Measurements from ENCODE around the gene IP6K3.

IP6K3 gene

DNA sequence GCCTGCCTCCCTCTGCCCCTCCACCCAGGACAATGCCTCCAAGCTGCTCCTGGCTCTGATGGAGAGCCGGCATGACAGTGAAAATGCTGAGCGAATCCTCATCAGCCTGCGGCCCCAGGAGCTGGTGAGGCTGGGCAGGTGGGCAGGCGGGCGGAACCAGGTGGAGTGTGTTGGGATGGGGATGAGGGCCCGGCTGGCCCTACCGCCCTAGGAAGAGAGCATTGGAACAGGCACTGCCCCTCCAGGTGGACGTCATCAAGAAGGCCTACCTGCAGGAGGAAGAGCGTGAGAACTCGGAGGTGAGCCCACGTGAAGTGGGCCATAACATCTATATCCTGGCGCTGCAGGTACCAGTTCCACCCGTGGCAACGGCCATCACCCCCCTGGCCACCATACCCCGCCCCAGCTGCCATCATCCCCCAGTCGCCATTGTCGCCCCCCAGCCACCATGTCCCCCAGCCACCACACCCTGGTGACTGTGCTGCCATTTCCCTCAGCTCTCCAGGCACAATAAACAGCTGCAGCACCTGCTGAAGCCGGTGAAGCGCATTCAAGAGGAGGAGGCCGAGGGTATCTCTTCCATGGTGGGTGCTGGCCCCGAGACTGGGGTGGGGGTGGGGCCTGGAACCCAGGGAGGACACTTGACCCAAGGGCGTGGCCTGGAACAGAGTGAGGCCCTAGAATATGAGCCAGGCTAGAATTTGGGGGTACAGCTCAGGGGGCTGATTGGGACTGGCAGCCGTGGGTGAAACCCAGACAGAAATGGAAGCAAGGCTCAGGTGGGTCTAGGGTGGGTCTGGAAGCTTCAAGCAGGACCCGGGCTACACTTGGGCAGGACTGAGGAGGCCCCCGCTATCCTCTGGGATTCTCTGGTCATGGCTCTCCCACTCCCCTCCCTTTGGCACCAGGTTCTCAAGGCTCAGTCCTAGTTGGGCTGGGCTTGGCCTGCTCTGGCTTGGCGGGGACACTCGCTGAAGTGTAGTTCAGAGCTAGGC lies 59.4 kb downstream of the IP6K3 start:
- DNase-seq, result no peak

DNA sequence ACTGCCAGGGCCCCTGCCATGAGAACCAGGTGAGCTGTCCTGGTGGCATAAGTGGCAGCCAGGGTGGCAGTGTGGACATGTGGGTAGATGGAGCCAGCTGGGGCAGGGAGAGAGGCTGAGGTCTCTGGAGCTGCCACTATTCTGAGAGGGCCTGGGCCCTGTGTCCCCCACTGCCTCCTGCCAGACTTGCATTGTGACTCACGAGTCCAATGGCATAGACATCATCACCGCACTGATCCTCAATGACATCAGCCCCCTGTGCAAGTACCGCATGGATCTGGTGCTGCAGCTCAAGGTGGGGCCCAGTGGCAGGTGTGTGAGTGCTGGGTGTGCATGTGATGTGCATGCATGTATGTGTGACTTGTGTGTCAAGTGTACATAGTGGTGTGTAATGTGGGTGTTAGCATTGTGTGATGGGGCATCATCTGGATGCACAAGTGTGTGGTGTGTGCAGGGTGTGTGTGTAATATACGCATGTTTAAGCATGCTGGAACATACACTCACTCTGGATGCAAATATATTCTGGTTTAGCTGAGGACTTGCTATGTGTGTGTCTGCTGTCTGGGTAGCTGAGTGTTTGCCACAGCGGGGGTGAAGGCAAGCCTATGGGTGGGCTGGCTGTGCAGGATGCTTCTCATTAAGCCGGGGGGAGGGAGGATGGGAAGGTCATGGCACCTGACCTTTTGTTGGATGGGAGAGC lies 60.3 kb downstream of the IP6K3 start:
- no peak for DNase-seq

DNA sequence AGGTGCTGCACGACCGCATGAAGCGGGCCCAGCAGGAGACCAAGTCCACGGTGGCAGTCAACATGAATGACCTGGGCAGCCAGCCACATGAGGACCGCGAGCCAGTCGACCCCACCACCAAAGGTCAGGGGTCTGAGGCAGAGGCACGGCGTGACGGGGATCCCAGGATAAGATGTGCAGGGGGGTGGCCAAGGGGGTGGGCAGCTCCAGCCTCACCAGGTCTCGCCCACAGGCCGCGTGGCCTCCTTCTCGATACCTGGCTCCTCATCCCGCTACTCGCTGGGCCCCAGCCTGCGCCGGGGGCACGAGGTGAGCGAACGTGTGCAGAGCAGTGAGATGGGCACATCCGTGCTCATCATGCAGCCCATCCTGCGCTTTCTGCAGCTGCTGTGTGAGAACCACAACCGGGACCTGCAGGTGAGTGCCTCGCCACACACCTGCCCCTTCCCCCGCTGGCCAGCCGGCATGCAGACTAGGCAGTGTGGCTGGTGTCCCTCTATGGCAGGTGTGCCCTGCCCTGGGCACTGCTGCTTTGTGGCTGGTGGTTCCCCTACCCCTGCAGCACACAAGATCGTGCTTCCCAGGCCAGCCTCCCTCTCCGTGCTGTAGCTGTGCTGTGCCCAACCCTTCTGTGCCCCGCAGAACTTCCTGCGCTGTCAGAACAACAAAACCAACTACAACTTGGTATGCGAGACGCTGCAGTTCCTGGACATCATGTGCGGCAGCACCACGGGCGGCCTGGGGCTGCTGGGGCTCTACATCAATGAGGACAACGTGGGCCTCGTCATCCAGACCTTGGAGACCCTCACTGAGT lies 61.1 kb downstream of the IP6K3 start:
- DNase-seq, result no peak

DNA sequence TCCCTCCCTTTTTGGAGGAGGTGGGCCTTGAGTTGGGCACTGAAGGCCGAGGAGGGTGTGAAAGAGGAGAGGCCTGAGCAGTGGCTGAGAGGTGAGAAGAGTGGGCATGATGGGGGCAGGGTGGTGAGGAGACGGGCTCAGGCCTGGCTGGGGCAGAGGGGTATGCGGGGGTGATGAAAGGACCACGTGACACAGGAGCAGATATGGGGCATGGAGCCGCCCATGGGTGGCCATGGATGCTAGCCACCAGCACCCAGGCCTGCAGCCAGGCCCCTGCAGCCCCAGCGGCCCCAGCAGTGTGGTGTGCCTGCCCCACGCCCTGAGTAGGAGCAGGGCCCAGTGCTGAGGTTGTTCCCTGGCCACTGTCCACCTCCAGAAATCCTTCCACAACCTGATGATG lies 61.7 kb downstream of the IP6K3 start:
- DNase-seq, result no peak

DNA sequence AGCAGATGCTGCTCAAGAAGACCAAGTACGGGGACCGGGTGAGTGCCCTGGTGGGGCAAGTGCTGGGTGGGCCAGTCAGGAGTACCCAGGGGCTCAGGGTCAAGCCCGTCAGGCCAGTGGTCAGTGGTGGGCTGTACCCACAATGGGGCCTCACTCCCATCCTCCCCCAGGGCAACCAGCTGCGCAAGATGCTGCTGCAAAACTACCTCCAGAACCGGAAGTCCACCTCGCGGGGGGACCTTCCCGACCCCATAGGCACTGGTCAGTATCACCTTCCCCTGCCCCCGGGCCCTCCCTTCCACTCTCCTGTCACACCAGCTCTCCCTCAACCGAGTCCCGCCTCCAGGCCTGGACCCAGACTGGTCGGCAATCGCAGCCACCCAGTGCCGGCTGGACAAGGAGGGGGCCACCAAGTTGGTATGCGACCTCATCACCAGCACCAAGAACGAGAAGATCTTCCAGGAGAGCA lies 62.2 kb downstream of the IP6K3 start:
- DNase-seq, result no peak

DNA sequence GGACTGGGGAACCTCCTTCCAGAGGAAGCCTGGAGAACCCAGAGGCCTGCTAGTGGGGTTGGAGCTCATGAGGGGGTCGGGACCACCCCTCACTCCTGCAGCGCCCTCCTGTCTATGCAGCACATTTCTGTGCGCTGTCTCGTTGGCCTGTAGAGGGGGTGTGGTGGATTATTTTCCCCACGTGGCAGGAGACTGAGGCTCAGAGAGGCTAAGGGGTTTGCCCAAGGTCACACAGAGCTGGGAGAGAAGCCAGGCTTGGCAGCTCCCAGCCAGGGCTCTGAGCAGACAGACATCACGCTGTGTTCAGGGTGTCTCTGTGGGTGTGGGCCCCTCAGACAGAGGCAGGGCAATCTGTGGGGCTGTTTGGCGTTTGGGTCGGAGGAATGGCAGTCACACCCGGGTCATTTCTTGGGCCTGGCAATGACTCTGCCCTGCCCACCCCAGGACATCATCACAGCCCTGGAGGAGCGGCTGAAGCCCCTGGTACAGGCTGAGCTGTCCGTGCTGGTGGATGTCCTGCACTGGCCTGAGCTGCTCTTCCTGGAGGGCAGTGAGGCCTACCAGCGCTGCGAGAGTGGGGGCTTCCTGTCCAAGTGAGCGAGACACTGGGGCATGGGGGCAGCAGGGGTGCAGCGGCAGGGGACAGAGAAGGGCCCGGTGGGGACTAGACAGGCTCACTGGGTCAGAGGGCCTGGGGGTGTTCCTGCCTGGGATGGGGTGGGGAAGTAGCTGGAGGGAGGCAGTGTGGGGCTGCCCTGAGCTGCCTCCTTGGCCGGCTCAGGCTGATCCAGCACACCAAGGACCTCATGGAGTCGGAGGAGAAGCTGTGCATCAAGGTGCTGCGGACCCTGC lies 62.9 kb downstream of the IP6K3 start:
- no peak for DNase-seq

DNA sequence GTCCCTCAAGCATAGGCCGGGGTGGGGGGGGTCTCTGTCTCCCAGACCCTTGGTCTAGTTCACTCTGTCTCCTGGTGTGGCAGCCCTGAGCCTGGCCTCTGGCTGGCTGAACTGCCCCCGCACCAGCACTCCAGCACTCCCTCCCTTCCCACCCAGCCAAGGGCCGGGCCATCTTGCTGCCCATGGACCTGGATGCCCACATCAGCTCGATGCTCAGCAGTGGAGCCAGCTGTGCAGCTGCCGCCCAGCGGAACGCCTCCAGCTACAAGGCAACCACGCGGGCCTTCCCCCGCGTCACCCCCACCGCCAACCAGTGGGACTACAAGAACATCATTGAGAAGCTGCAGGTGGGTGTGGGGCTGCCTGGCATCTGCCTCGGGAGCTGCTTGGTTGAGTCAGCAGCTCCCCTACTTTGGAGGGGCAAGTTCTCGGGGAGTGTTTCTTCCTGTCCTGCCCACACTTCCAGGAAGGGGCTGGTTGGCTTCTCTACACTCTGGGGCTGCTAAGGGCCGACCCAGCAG lies 63.6 kb downstream of the IP6K3 start:
- peak; percentile 21 for DNase-seq

DNA sequence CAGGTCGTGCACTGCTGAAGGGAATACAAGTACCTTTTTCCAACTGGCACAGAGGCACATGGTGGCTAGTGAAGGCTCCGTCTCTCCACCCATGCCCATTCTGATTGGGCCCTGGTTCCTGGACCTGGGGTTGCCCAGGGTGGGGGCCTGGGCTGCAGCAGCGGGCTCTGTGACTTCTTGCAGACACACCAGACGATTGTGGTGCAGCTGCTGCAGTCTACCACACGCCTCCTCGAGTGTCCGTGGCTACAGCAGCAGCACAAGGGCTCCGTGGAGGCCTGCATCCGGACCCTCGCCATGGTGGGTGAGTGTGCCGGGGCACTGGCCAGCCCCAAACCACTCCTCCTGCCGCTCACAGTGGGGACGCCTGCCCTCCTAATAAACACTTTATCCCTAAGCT lies 64.4 kb downstream of the IP6K3 start:
- DNase-seq, result no peak

DNA sequence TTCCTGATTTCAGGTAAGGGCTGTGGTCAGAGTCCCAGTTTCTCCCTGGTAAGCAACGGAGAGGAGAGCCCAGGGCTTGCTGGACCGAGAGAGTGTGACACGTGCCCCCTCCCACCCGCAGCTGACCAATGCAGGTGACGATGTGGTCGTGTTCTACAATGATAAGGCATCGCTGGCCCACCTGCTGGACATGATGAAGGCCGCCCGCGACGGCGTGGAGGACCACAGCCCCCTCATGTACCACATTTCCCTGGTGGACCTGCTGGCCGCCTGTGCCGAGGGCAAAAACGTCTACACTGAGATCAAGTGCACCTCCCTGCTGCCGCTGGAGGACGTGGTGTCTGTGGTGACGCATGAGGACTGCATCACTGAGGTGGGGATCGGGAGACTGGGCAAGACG lies 66.9 kb downstream of the IP6K3 start:
- no peak for DNase-seq

DNA sequence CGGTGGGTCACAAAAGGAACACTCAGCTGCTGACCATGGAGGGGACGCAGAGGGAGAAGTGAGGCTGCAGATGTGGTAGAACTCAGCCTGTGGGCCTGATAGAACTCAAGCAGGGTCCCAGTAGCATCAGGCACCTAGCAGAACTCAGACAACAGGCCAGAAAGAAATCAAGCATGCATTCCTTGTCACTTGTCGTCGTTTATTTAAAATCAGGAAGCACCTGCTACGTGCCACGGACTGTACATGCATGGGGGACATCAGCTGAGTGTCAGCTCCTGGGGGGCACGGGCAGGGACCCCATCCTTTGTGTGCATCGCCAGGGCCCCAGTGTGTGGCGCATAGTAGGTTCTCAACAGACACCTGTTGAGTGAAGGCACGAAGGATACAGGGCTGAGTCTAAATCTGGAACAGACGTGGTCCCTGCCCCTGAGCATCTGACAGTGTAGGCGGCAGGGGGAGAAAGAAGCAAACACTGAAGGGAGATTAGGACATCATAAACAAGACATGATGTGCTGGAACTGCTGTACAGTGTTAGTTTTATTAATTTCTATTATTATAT lies 67.7 kb downstream of the IP6K3 start:
- DNase-seq, result no peak

DNA sequence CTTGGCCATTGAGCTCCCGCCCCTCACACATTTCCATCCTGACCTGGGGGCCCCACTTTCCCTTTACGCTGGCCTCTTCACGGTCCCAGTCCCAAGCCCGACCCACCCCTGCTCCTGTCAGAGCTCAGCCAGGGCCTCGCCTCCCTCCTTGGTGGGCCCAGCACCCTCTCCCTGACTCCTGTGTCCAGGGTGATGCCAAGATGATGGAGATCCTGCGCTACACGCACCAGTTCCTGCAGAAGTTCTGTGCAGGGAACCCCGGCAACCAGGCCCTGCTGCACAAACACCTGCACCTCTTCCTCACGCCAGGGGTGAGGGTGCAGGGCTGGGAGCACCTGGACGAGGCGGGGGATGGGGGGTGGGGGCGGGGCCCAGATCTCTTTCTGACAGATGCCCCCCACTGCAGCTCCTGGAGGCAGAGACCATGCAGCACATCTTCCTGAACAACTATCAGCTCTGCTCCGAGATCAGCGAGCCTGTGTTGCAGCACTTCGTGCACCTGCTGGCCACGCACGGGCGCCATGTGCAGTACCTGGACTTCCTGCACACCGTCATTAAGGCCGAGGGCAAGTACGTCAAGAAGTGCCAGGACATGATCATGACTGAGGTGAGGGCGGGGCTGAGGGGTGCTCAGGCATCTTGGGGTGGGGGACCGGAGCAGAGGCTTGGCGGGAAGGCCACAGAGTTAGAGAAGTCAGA lies 68.3 kb downstream of the IP6K3 start:
- DNase-seq, result no peak

DNA sequence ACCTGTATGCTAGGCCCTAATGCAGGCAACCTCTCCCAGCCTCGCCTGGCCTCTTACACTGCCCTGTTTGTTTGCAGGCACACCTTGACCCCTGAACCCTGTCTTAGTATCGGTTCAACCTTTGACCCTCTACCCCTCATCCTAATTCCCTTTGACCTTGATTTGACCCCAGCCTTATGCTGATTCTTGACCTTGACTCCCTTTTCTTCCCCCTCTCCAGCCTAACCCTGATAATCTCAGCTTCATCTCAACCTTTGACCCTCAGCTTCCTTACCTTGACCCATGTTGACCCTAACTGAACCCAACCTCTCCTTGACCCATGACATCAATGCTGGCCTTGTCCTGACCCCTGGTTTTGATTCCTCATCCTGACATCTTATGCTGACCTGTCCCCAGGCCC lies 69.0 kb downstream of the IP6K3 start:
- DNase-seq, result no peak

DNA sequence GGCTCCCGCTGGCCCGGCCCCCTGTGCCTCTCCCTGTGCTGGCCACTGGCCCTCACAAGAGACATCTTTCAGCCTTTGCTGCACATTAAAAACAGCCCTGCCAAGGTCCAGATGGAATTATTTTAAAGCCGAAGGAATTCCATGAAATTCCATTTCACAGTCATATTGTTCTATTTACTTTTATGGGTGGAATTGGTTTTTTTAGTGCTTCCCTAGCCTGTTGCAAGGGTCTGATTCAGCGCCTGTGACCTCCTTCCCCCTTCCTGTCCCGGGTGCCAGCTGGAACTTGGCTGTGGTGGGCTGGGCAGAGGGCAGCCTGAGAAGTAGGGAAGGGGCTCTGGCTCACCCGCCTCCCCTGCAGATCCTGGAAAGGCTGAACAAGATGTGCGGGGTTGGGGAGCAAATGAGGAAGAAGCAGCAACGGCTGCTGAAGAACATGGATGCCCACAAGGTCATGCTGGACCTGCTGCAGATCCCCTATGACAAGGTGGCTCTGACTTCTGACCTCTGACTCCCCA lies 69.5 kb downstream of the IP6K3 start:
- DNase-seq, result no peak

DNA sequence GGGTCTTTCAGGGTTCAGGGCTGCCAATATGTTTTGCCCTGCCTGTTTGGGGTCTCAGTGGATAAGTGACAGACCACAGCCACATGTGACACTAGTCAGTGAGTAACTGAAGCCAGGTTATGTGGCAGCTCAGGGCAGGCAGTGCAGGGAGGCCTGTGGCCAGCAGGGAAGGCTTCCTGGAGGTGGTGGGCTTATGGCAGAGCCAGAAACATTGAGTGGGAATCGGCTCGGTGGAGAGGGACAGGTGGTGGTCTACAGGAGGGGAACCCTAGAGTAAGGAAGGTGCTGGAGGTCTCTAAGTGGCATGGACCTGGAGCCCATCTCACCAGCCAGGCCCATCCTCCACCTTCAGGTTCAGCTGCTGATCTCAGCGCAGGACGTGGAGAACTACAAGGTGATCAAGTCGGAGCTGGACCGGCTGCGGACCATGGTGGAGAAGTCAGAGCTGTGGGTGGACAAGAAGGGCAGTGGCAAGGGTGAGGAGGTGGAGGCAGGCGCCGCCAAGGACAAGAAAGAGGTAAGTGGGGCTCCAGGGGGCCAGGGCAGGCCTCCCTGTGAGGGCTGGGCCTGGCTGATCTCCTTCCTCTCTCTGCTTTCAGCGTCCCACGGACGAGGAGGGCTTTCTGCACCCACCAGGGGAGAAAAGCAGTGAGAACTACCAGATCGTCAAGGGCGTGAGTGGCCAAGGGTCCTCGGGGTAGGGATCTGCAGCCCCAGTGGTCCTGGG lies 70.1 kb downstream of the IP6K3 start:
- DNase-seq, result no peak

DNA sequence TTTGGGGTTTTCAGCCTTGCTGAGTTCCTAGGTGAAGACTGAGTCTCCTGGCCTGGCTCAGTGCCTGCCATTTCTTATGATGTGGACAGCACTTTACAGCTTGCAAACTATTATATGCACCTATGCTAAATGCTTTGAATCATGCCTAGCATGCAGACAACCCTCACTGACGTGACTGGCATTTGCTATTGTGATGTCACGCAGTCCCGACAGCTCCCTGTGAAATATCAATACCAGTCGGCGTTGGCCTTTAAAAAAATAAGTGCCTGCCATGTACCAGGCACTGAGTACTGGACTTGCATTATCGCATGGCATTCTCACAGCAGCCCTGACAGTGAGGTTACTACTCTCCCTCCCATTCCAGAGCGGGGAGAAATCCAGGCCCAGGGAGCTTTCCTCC lies 70.7 kb downstream of the IP6K3 start:
- no peak for DNase-seq

DNA sequence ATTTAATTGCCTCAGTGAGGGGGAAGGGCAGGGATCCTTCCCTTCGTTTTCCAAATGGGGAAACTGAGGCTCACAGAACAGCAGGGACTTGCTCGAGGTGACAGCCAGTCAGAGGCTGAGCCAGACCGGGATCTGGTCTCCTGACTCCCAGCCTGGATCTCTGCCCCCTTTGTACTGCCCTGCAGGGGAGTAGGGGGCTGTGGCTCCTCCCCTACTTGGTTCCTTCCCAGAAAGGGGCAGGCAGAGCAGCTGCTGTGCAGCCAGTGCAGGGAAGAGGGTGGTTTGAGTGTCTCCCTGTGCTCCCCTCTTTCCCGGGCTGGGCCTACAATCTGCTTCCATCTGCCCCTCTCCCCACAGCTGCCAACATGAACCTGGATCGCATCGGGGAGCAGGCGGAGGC lies 72.9 kb downstream of the IP6K3 start:
- no peak for DNase-seq

DNA sequence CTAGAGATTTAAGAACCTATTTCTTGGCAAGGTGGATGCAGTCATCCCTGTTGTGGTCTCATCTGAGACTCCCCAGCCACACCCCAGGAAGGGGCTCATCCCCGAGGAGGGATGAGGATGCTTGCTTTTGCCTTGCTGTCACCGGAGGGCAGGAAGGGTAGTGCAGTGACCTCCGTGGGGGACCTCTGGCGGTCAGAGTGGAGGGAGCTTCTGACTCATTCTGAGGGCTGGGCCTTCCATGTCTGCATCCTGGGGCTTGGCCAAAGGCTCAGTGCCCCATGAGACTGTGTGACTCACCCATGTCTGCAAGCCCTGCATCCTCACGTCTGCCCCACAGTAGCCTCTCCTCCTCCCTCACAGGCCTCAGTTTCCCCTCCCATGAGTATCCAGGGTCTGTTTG lies 73.9 kb downstream of the IP6K3 start:
- DNase-seq, result no peak

DNA sequence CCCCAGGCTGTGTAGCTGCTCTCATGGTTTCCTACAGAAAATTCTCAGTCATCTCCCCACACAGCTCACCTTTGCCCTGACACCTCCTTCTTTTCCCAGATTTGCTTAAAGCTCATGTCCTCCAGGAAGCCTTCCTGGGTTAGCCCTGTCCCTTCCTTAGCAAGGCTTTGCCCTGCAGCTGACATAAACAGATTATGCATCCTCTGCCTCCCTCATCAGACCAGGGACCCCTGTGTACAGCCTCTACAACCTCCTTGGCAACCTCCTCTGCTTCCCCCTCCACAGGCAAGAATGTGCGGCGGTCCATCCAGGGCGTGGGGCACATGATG lies 75.0 kb downstream of the IP6K3 start:
- no peak for DNase-seq

Data from CD4-positive, alpha-beta T cell treated with Interleukin-17A for 1 hour (primary cell).